ENCODE results near the gene ARHGDIB. TPM values are rescaled to one million over a fixed set of nuclear protein-coding genes. Genes with fewer than 3 reads are reported as not detected.

The ARHGDIB gene
- total RNA-seq, 2 experiments from 2014 or later = 1,588 to 1,891 TPM

GRCh38 chr12:14913381-14913781 is 48.0 kb downstream of the ARHGDIB start:
- Mint-ChIP-seq H3K27me3 (no peaks in the 10 kb centered on the region), H3K4me3 (no peak overlapping the region), H3K27ac (no peak overlapping the region), H3K36me3 (ENCODE audit: low read depth) (peaks cover 78% of the 10 kb centered on the region), H3K4me1 (peaks cover 17% of the 10 kb centered on the region), H3K9me3 (peaks cover under 1% of the 10 kb centered on the region)
- ChIA-PET POLR2A (interaction anchor here (0.7 kb wide), 1 partner anchor 21 kb away, joined by 4 read pairs; no protein-coding TSS in a partner anchor), CTCF (interaction anchor here (0.6 to 2.3 kb wide), 2 partner anchors 39 to 82 kb away, joined by 3 to 8 read pairs; no protein-coding TSS in a partner anchor)
- DNase-seq = no peak

GRCh38 chr12:14911131-14911530 is 50.3 kb downstream of the ARHGDIB start:
- Mint-ChIP-seq H3K36me3 (ENCODE audit: low read depth) (peaks cover 72% of the 10 kb centered on the region), H3K27ac (no peak overlapping the region), H3K4me1 (peaks cover 18% of the 10 kb centered on the region), H3K27me3 (no peaks in the 10 kb centered on the region), H3K4me3 (no peak overlapping the region), H3K9me3 (peaks cover 4% of the 10 kb centered on the region)
- ChIA-PET POLR2A (no interaction called here), CTCF (interaction anchor here (0.6 kb wide), 1 partner anchor 29 kb away, joined by 3 read pairs; no protein-coding TSS in a partner anchor)
- no peak for DNase-seq

- Mint-ChIP-seq H3K27ac (no peak overlapping the region), H3K4me3 (no peak overlapping the region), H3K4me1 (peaks cover 16% of the 10 kb centered on the region), H3K9me3 (peaks cover 4% of the 10 kb centered on the region), H3K27me3 (no peaks in the 10 kb centered on the region), H3K36me3 (ENCODE audit: low read depth) (peaks cover 69% of the 10 kb centered on the region)
- DNase-seq = no peak
- POLR2A ChIA-PET = no interaction called here
- CTCF ChIA-PET = interaction anchor here (0.6 kb wide), 1 partner anchor 30 kb away, joined by 3 read pairs; no protein-coding TSS in a partner anchor
Measured at GRCh38 chr12:14910090-14910915, 51.1 kb downstream of the ARHGDIB start.

- H3K27ac Mint-ChIP-seq = no peak overlapping the region
Measured at GRCh38 chr12:14907953-14908352, 53.4 kb downstream of the ARHGDIB start.

GRCh38 chr12:14906114-14906513 is 55.3 kb downstream of the ARHGDIB start:
- Mint-ChIP-seq H3K27ac (no peak overlapping the region), H3K9me3 (peaks cover 4% of the 10 kb centered on the region), H3K36me3 (ENCODE audit: low read depth) (peaks cover 40% of the 10 kb centered on the region), H3K27me3 (no peaks in the 10 kb centered on the region), H3K4me3 (no peak overlapping the region), H3K4me1 (peaks cover 14% of the 10 kb centered on the region)
- no peak for DNase-seq
- POLR2A ChIA-PET = no interaction called here
- CTCF ChIA-PET = no interaction called here

More at GRCh38 chr12:14907953-14908352, 53.4 kb downstream of the ARHGDIB start:
- DNase-seq = no peak
- Mint-ChIP-seq H3K4me1 (peaks cover 15% of the 10 kb centered on the region), H3K9me3 (peaks cover 4% of the 10 kb centered on the region), H3K4me3 (no peak overlapping the region), H3K27me3 (no peaks in the 10 kb centered on the region), H3K36me3 (ENCODE audit: low read depth) (peaks cover 48% of the 10 kb centered on the region)
- ChIA-PET POLR2A (no interaction called here), CTCF (no interaction called here)

GRCh38 chr12:14905269-14906004 is 56.0 kb downstream of the ARHGDIB start:
- no peak overlapping the region for H3K27ac Mint-ChIP-seq
- POLR2A ChIA-PET = no interaction called here
- CTCF ChIA-PET = no interaction called here
- peaks cover 36% of the 10 kb centered on the region for H3K36me3 Mint-ChIP-seq (ENCODE audit: low read depth)
- H3K27me3 Mint-ChIP-seq = no peaks in the 10 kb centered on the region
- peaks cover 10% of the 10 kb centered on the region for H3K4me1 Mint-ChIP-seq
- H3K4me3 Mint-ChIP-seq = no peak overlapping the region
- peaks cover 4% of the 10 kb centered on the region for H3K9me3 Mint-ChIP-seq
- no peak for DNase-seq

- Mint-ChIP-seq H3K4me3 (no peak overlapping the region), H3K27ac (no peak overlapping the region), H3K9me3 (peaks cover 4% of the 10 kb centered on the region), H3K36me3 (ENCODE audit: low read depth) (peaks cover 30% of the 10 kb centered on the region), H3K27me3 (no peaks in the 10 kb centered on the region), H3K4me1 (peaks cover 6% of the 10 kb centered on the region)
- POLR2A ChIA-PET = no interaction called here
- CTCF ChIA-PET = no interaction called here
- no peak for DNase-seq
Measured at GRCh38 chr12:14904854-14905253, 56.5 kb downstream of the ARHGDIB start.

GRCh38 chr12:14903386-14904098 is 57.9 kb downstream of the ARHGDIB start:
- ChIA-PET CTCF (no interaction called here), POLR2A (no interaction called here)
- H3K27ac Mint-ChIP-seq = no peak overlapping the region

GRCh38 chr12:14902465-14902864 is 58.9 kb downstream of the ARHGDIB start:
- POLR2A ChIA-PET = no interaction called here
- Mint-ChIP-seq H3K4me1 (peaks cover 3% of the 10 kb centered on the region), H3K4me3 (no peak overlapping the region)

More at GRCh38 chr12:14903386-14904098, 57.9 kb downstream of the ARHGDIB start:
- H3K4me1 Mint-ChIP-seq = peaks cover 6% of the 10 kb centered on the region
- no peak for DNase-seq
- no peaks in the 10 kb centered on the region for H3K27me3 Mint-ChIP-seq
- no peak overlapping the region for H3K4me3 Mint-ChIP-seq
- H3K9me3 Mint-ChIP-seq = peaks cover 4% of the 10 kb centered on the region
- peaks cover 22% of the 10 kb centered on the region for H3K36me3 Mint-ChIP-seq (ENCODE audit: low read depth)

GRCh38 chr12:14901228-14901562 is 60.2 kb downstream of the ARHGDIB start:
- peaks cover 8% of the 10 kb centered on the region for H3K36me3 Mint-ChIP-seq (ENCODE audit: low read depth)
- ChIA-PET POLR2A (no interaction called here), CTCF (no interaction called here)
- peaks cover 3% of the 10 kb centered on the region for H3K4me1 Mint-ChIP-seq
- H3K4me3 Mint-ChIP-seq = no peak overlapping the region
- DNase-seq = no peak
- no peaks in the 10 kb centered on the region for H3K9me3 Mint-ChIP-seq
- no peak overlapping the region for H3K27ac Mint-ChIP-seq
- H3K27me3 Mint-ChIP-seq = no peaks in the 10 kb centered on the region

More at GRCh38 chr12:14902465-14902864, 58.9 kb downstream of the ARHGDIB start:
- no peak overlapping the region for H3K27ac Mint-ChIP-seq
- DNase-seq = no peak
- H3K36me3 Mint-ChIP-seq (ENCODE audit: low read depth) = peaks cover 12% of the 10 kb centered on the region
- H3K9me3 Mint-ChIP-seq = no peaks in the 10 kb centered on the region
- CTCF ChIA-PET = no interaction called here
- H3K27me3 Mint-ChIP-seq = no peaks in the 10 kb centered on the region

- ChIA-PET POLR2A (no interaction called here), CTCF (no interaction called here)
- Mint-ChIP-seq H3K27ac (no peak overlapping the region), H3K4me1 (peaks cover 3% of the 10 kb centered on the region), H3K9me3 (no peaks in the 10 kb centered on the region), H3K36me3 (ENCODE audit: low read depth) (peaks cover 6% of the 10 kb centered on the region), H3K4me3 (no peak overlapping the region), H3K27me3 (no peaks in the 10 kb centered on the region)
- DNase-seq = no peak
Measured at GRCh38 chr12:14900521-14901227, 60.7 kb downstream of the ARHGDIB start.

GRCh38 chr12:14896521-14897169 is 64.8 kb downstream of the ARHGDIB start:
- POLR2A ChIA-PET = no interaction called here
- peaks cover 2% of the 10 kb centered on the region for H3K36me3 Mint-ChIP-seq (ENCODE audit: low read depth)
- CTCF ChIA-PET = interaction anchor here (0.7 kb wide), 1 partner anchor 9 kb away, joined by 3 read pairs; no protein-coding TSS in a partner anchor
- H3K9me3 Mint-ChIP-seq = no peaks in the 10 kb centered on the region
- no peak for DNase-seq
- H3K4me3 Mint-ChIP-seq = no peak overlapping the region
- H3K4me1 Mint-ChIP-seq = no peaks in the 10 kb centered on the region
- no peaks in the 10 kb centered on the region for H3K27me3 Mint-ChIP-seq
- H3K27ac Mint-ChIP-seq = no peak overlapping the region
